ENCODE data around the gene ACTN4. TPM values are rescaled to one million over a fixed set of nuclear protein-coding genes. Genes with fewer than 3 reads are reported as not detected.

Gene ACTN4
- total RNA-seq, 1 experiment from 2014 or later: 3,297 TPM

- BruUV-seq (replicated peaks): TSS peak; percentile 2
- ATAC-seq (no peak), DNase-seq (ENCODE audit: low read depth, low spot score) (no peak)
- POLR2A ChIA-PET: interaction anchor here (0.5 to 2.2 kb wide), 5 partner anchors 8 to 54 kb away, joined by 3 to 10 read pairs (median 6); partner anchors contain the start of gene ACTN4
- Histone ChIP-seq H3K4me3 (ENCODE audit: low read depth in 2 of 2, low read length in 2 of 2) (no peak overlapping the region), H3K4me1 (ENCODE audit: control insufficient read depth, insufficient read depth, low read length) (peaks cover 92% of the 10 kb centered on the region), H3K27me3 (ENCODE audit: control insufficient read depth, insufficient read depth, low read length) (no peaks in the 10 kb centered on the region), H3K36me3 (ENCODE audit: control insufficient read depth, insufficient read depth, low read length) (peaks cover 13% of the 10 kb centered on the region), H3K9me3 (ENCODE audit: control insufficient read depth, insufficient read depth, low read depth, low read length) (no peaks in the 10 kb centered on the region), H3K27ac (ENCODE audit: low read length) (peak overlapping the region; percentile 96)
- intact Hi-C loops (cut with micrococcal nuclease; ENCODE audit: unreplicated experiment) (no loop called here), in situ Hi-C loops (cut with HindIII; ENCODE audit: low pct_unique_long_range_greater_than_20kb, low sequenced_read_pairs) (loop anchor here (25.0 kb wide), 2 partner anchors 1116 to 1666 kb away; partner anchors contain the start of genes C19orf47, LEUTX and PLD3)
- TF ChIP-seq SIN3A (IDR thresholded peaks at IDR 0.05; ENCODE audit: borderline replicate concordance, insufficient read depth, low read depth, low read length) (no peak), TCF7L2 (IDR thresholded peaks at IDR 0.05; ENCODE audit: low read depth, low read length) (no peak), REST (IDR thresholded peaks at IDR 0.05; ENCODE audit: insufficient read depth in 1 of 2, low read depth in 2 of 2, low read length in 1 of 2) (no peak), CTCF (IDR thresholded peaks at IDR 0.05) (no peak), POLR2AphosphoS5 (IDR thresholded peaks at IDR 0.05; ENCODE audit: low read depth, low read length) (no peak)
- CTCF ChIA-PET: interaction anchor here (0.5 to 1.1 kb wide), 3 partner anchors 11 to 606 kb away, joined by 5 to 12 read pairs (median 7); no protein-coding TSS in a partner anchor
Measured at GRCh38 chr19:38671654-38672053, 24.2 kb downstream of the ACTN4 start.

GRCh38 chr19:38673030-38673429 is 25.6 kb downstream of the ACTN4 start:
- DNase-seq (ENCODE audit: low read depth, low spot score) (no peak), ATAC-seq (no peak)
- intact Hi-C loops (cut with micrococcal nuclease; ENCODE audit: unreplicated experiment): no loop called here
- Histone ChIP-seq H3K9me3 (ENCODE audit: control insufficient read depth, insufficient read depth, low read depth, low read length) (no peaks in the 10 kb centered on the region), H3K4me3 (ENCODE audit: low read depth in 2 of 2, low read length in 2 of 2) (no peak overlapping the region), H3K36me3 (ENCODE audit: control insufficient read depth, insufficient read depth, low read length) (peaks cover 9% of the 10 kb centered on the region), H3K27ac (ENCODE audit: low read length) (peak overlapping the region; percentile 49), H3K4me1 (ENCODE audit: control insufficient read depth, insufficient read depth, low read length) (peaks cover 92% of the 10 kb centered on the region), H3K27me3 (ENCODE audit: control insufficient read depth, insufficient read depth, low read length) (no peaks in the 10 kb centered on the region)
- POLR2A ChIA-PET: interaction anchor here (0.7 kb wide), 1 partner anchor 13 kb away, joined by 3 read pairs; no protein-coding TSS in a partner anchor
- BruUV-seq (replicated peaks): no TSS peak
- CTCF ChIA-PET: interaction anchor here (0.7 kb wide), 1 partner anchor 61 kb away, joined by 15 read pairs; no protein-coding TSS in a partner anchor
- TF ChIP-seq POLR2AphosphoS5 (IDR thresholded peaks at IDR 0.05; ENCODE audit: low read depth, low read length) (no peak), REST (IDR thresholded peaks at IDR 0.05; ENCODE audit: insufficient read depth in 1 of 2, low read depth in 2 of 2, low read length in 1 of 2) (no peak), TCF7L2 (IDR thresholded peaks at IDR 0.05; ENCODE audit: low read depth, low read length) (no peak), CTCF (IDR thresholded peaks at IDR 0.05) (no peak), SIN3A (IDR thresholded peaks at IDR 0.05; ENCODE audit: borderline replicate concordance, insufficient read depth, low read depth, low read length) (no peak)
- in situ Hi-C loops (cut with HindIII; ENCODE audit: low pct_unique_long_range_greater_than_20kb, low sequenced_read_pairs): loop anchor here (25.0 kb wide), 2 partner anchors 1114 to 1664 kb away; partner anchors contain the start of genes C19orf47, LEUTX and PLD3

Measured in Panc1 (cell line).